OCI-LY3 (cell line): ENCODE results near the gene MAP3K2.

Source experiments
- EZH2phosphoT487 ChIP-seq: fragments of 200-600 bp; shearing (Covaris generic); IDR thresholded peaks from 2 replicates; pipeline ENCODE4 v1.6.1; 2018; ENCODE audit warnings: antibody characterized with exemption, mixed run types, low read depth
- TF ChIP-seq, protein P1 (sequence below): fragments of 200-600, 300-600 bp; sonication (generic); IDR thresholded peaks from 2 replicates; pipeline ENCODE4 v1.5.1; 2014; ENCODE audit warnings: antibody characterized with exemption, low read length, low read depth

DNA sequence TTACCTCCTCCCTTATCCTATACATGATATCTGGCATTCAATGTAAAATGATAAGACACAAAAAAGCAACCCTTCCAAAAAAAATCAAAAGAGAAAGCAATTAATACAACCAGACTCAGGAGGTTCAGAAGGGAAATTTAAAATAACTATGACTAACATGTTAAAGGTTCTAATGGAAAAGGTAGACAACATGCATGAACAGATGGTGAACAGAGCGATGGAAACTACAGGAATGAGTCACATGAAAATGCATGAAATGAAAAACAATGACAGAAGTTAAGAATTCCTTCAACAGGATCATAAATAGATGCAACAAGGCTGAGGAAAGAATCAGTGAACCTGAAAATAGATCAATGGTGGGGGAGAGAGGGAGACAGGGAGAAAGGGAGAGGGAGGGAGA lies 67.7 kb downstream of the MAP3K2 start:
- TF ChIP-seq, protein P1, sequence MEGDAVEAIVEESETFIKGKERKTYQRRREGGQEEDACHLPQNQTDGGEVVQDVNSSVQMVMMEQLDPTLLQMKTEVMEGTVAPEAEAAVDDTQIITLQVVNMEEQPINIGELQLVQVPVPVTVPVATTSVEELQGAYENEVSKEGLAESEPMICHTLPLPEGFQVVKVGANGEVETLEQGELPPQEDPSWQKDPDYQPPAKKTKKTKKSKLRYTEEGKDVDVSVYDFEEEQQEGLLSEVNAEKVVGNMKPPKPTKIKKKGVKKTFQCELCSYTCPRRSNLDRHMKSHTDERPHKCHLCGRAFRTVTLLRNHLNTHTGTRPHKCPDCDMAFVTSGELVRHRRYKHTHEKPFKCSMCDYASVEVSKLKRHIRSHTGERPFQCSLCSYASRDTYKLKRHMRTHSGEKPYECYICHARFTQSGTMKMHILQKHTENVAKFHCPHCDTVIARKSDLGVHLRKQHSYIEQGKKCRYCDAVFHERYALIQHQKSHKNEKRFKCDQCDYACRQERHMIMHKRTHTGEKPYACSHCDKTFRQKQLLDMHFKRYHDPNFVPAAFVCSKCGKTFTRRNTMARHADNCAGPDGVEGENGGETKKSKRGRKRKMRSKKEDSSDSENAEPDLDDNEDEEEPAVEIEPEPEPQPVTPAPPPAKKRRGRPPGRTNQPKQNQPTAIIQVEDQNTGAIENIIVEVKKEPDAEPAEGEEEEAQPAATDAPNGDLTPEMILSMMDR, result no peak
- no peak for TF ChIP-seq EZH2phosphoT487
